HG02610 (cell line): ENCODE data around the gene WAPL.
A peak's percentile ranks its signal among the peaks of the same experiment; 100 is the strongest.
"Not testable (repeated sequence)": the region's sequence is repeated elsewhere in the genome, so short reads cannot be mapped to it uniquely, and the experiment has no call there.

Source experiments
- ATAC-seq: cut with Tn5 transposase; IDR thresholded peaks from one replicate; pipeline ENCODE4 v1.9.1; 2021; ENCODE audit warnings: mild to moderate bottlenecking, moderate library complexity; ENCODE audit not compliant: unreplicated experiment

Gene WAPL

GRCh38 chr10:86391236-86391840 lies 130.3 kb downstream of the WAPL start:
- ATAC-seq: no peak

- no peak for ATAC-seq
Observed at GRCh38 chr10:86390337-86391120, 131.1 kb downstream of the WAPL start.

- peak; percentile 63 for ATAC-seq
Observed at GRCh38 chr10:86389441-86390193, 132.0 kb downstream of the WAPL start.

GRCh38 chr10:86389109-86389440 lies 132.5 kb downstream of the WAPL start:
- ATAC-seq: not testable (repeated sequence)

- no peak for ATAC-seq
Observed at GRCh38 chr10:86388119-86388704, 133.4 kb downstream of the WAPL start.

GRCh38 chr10:86387178-86387794 lies 134.3 kb downstream of the WAPL start:
- no peak for ATAC-seq

GRCh38 chr10:86385806-86386205 lies 135.8 kb downstream of the WAPL start:
- no peak for ATAC-seq
